HFF-Myc (cell line): ENCODE data around the gene CCN2.

Experiments
- DNase-seq: peaks from one replicate; pipeline ENCODE4 v3.0.0-alpha.2; 2011; ENCODE audit warnings: low read depth; ENCODE audit errors: extremely low read depth
- H3K4me3 ChIP-seq: replicated peaks from 2 replicates; pipeline ENCODE4 v1.5.1; 2011; ENCODE audit warnings: low read depth, mild to moderate bottlenecking, control low read depth, low read length
- CTCF ChIP-seq: IDR thresholded peaks from 2 replicates; pipeline ENCODE4 v1.5.1; 2012; ENCODE audit warnings: mild to moderate bottlenecking, low read depth, low read length, control low read depth; ENCODE audit errors: missing control alignments

CCN2 gene

GRCh38 chr6:131950767-131951575 is at the start of gene CCN2:
TSS of gene CCN2 (minus strand) at chr6:131951372. CDS start at chr6:131951172, 200 bp downstream.
- no peak for TF ChIP-seq CTCF
- H3K4me3 ChIP-seq, result peak within 1 kb of the TSS; percentile 75
- DNase-seq, result peak; percentile 96

- H3K4me3 ChIP-seq, result no peak overlapping the region
- TF ChIP-seq CTCF, result no peak
- no peak for DNase-seq
These were observed 49.1 kb upstream of the CCN2 start for GRCh38 chr6:132000296-132000695.

GRCh38 chr6:131999545-132000146 is 48.5 kb upstream of the CCN2 start:
- no peak for DNase-seq
- no peak for TF ChIP-seq CTCF
- no peak overlapping the region for H3K4me3 ChIP-seq

GRCh38 chr6:131998255-131998982 is 47.2 kb upstream of the CCN2 start:
- no peak for TF ChIP-seq CTCF
- no peak for DNase-seq
- H3K4me3 ChIP-seq, result no peak overlapping the region

GRCh38 chr6:131997429-131998153 is 46.4 kb upstream of the CCN2 start:
- no peak for DNase-seq
- no peak overlapping the region for H3K4me3 ChIP-seq
- TF ChIP-seq CTCF, result no peak

GRCh38 chr6:131995917-131996316 is 44.7 kb upstream of the CCN2 start:
- peak; percentile 61 for DNase-seq

More at GRCh38 chr6:131995917-131996316, 44.7 kb upstream of the CCN2 start:
- H3K4me3 ChIP-seq, result no peak overlapping the region
- no peak for TF ChIP-seq CTCF
